ENCODE data around the gene ARRDC2.
"Not testable (repeated sequence)": the region's sequence is repeated elsewhere in the genome, so short reads cannot be mapped to it uniquely, and the experiment has no call there.

Gene ARRDC2

GRCh38 chr19:18017275-18018083 lies 9.5 kb downstream of the ARRDC2 start:
- FAIRE-seq = no peak

GRCh38 chr19:18020212-18021085 lies 12.5 kb downstream of the ARRDC2 start:
- no peak for FAIRE-seq

- no peak for FAIRE-seq
Observed at GRCh38 chr19:18021121-18021755, 13.3 kb downstream of the ARRDC2 start.

- no peak for FAIRE-seq
Observed at GRCh38 chr19:18023622-18024251, 15.8 kb downstream of the ARRDC2 start.

- no peak for FAIRE-seq
Observed at GRCh38 chr19:18027151-18027550, 19.2 kb downstream of the ARRDC2 start.

GRCh38 chr19:18029617-18030338 lies 21.8 kb downstream of the ARRDC2 start:
- FAIRE-seq = no peak

- FAIRE-seq = not testable (repeated sequence)
Observed at GRCh38 chr19:18031401-18031800, 23.4 kb downstream of the ARRDC2 start.

GRCh38 chr19:18032102-18032501 lies 24.1 kb downstream of the ARRDC2 start:
- FAIRE-seq = not testable (repeated sequence)

GRCh38 chr19:18041054-18041453 lies 33.1 kb downstream of the ARRDC2 start:
- no peak for FAIRE-seq

GRCh38 chr19:18043676-18044075 lies 35.7 kb downstream of the ARRDC2 start:
- FAIRE-seq = no peak

- FAIRE-seq = no peak
Observed at GRCh38 chr19:18044825-18045304, 36.9 kb downstream of the ARRDC2 start.

GRCh38 chr19:18045307-18046050 lies 37.5 kb downstream of the ARRDC2 start:
- no peak for FAIRE-seq

GRCh38 chr19:18046059-18046718 lies 38.2 kb downstream of the ARRDC2 start:
- no peak for FAIRE-seq

- FAIRE-seq = peak; percentile 37
Observed at GRCh38 chr19:18049385-18049784, 41.4 kb downstream of the ARRDC2 start.

GRCh38 chr19:18051887-18052286 lies 43.9 kb downstream of the ARRDC2 start:
- no peak for FAIRE-seq

- FAIRE-seq = no peak
Observed at GRCh38 chr19:18053576-18054219, 45.7 kb downstream of the ARRDC2 start.

GRCh38 chr19:18055967-18056366 lies 48.0 kb downstream of the ARRDC2 start:
- FAIRE-seq = no peak

GRCh38 chr19:18057557-18057956 lies 49.6 kb downstream of the ARRDC2 start:
- no peak for FAIRE-seq

GRCh38 chr19:18058208-18059009 lies 50.4 kb downstream of the ARRDC2 start:
- FAIRE-seq = no peak
